ENCODE measurements around the gene MPPED1. TPM values are rescaled to one million over a fixed set of nuclear protein-coding genes. Genes with fewer than 3 reads are reported as not detected.

The MPPED1 gene
- total RNA-seq, 1 donor from 2014 or later, result not detected

DNA sequence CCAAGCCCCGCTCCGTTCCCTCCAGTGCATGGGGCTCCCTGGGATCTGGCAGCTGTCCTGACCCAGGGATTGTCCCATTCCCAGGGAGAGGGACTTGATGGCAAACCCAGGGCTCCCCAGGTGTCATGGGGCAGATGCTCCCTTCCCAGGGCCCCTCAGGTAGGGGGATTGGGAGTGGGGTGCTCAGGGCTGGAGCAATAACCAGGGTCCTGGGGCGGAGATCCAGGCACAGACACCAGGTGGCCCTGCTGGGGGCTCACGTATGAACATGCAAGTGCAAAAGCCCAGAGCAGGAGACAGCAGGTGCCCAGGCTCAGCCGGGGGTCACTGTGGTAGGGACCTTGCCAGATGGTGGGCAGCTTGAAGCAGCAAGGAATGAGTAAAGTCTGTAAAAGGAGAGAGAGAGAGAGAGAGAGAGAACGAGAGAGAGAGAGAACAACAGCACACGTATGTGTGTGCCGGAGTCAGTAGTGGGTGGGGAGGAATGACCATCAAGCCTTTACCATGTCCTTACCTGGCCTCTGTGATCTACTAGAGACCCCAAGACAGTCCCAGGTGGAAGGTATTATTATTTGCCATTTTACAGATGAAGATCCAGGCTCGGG lies 19.3 kb upstream of the MPPED1 start:
- no peak for DNase-seq (ENCODE audit: low read depth, low spot score)

DNA sequence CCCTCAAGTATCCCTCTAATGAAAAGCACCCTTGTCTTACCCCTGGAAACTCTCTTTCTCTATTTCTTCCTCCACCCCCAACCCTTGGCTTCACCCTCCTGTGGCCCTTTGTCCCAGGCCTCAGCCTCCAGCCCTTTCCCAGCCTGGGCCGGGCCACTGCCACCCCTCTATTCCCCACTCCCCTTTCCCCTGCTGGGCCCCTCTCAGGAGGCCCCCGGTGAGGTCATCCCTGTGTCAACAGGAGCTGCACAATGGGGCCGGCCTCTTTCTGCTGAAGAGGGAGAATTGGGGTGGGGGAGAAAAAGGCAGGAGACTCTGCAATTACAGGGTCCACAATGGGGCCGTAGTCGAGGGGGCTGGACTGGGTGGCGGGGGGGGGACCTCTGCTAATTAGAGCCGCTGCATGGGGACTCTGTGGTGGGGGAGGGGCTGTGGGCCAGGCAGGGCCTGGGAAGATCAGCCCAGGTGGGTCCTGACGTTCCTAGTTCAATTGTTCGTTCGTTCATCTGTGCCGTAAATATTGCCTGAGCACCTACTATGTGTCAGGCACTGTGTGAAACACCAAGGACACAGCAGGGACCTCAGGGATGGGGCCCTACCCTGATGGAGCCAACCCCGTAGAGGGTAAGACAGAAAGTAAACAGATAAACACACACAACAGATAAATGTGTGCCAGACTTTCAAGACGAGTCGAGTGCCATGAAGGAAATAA lies 18.5 kb upstream of the MPPED1 start:
- no peak for DNase-seq (ENCODE audit: low read depth, low spot score)

DNA sequence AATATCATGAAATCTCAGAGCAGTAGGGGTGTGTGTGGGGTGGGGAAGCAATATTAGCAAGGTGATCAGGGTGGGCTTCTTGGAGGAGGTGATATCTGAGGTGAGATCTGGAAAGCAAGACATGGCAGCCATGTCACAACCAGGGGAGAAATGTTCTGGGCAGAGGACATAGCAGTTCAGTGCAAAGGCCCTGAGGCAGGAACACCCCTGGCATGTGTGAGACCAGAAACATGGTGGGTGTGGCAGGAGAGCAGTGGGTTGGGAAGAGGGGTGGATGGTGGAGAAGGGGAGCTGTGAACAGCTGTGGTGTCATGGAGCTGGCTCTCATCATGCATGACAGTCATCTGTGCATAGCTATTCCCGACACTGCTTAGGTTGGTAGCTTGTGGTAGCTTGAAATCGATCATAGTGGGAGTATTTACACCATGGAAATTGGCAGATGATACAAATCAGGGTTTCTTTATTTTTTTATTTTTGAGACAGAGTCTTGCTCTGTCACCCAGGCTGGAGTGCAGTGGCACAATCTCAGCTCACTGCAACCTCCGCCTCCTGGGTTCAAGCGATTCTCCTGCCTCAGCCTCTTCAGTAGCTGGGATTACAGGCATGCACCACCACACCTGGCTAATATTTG lies 17.9 kb upstream of the MPPED1 start:
- no peak for DNase-seq (ENCODE audit: low read depth, low spot score)

DNA sequence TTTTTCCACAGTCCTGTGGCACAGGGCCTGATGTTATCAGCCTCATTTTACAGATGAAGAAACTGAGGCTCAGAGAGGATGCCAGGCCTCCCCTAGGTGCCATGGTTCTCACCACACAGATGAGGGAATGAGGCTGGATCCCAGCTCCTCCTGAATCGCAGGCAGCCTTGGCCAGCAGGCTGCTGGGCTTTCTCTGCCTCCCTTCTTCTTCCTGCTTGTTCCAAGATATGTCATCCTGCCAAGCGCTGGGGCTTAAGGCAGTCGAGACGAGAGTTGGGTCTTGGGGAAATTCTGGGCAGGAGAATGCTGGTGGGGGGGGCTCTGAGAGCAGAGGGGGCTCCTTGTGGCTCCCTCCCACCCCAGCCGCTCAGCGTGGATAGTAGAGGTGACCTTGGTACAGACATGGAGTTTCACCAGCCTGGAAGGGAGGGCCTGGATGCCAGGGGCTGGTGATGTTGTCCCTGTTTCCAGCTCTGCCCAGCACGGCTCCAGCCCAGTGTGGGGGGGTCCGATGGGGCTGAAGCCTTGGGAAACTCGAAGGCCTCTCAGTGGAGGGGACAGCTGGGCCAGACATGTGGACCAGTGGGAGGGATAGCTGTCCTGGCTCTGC lies 16.6 kb upstream of the MPPED1 start:
- no peak for DNase-seq (ENCODE audit: low read depth, low spot score)

DNA sequence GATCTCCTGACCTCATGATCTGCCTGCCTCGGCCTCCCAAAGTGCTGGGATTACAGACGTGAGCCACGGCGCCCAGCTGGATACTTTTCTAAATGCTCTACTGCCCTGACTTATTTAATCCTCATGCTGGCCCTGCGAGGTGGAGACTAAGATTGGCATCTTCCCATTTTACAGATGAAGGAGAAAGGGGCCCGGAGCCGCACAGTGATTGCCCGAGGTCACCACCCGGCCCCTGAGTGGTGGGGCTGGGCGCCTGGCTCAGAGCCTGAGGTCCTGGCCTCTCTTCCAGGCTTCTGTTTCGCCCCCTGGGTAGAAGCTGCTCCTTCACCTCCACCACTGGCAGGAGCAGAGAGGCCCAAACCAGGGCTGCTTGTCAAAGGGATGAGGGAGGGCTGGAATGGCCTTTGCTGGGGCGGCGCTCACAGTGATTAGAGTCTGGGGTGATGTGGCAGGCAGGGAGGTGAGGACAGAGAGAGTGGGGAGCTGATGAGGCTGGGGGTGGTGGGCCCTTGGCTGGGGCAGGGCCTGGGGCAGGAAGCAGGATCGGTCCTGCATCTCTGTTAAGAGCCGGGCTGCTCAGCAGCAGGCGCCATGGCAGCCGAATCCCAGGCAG lies 15.4 kb upstream of the MPPED1 start:
- no peak for DNase-seq (ENCODE audit: low read depth, low spot score)

DNA sequence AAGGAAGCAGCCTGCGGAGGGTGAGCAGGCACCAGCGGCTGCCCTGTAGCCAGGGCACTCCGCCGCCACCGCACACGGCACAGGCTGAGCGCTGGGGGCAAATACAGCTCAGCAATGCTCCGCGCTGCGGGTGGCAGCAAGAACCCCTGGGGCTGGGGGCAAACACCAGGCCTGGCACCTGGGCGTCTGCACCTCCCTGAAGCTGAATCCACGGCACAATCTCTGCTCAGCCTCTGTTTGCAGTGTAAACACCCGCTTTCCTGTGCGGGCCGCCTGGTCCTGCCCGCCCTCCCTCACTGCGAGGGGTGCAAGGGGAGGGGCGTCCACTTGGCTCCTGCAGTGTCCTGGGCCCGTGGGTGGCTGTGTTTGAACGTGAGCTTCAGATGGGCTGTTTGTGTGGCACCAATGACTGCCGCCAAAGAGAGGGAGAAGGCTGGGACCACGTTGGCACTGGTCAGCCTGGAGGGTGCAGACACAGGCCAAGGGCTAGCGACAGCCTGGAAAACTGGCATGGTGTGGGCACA lies 14.8 kb upstream of the MPPED1 start:
- DNase-seq (ENCODE audit: low read depth, low spot score), result no peak

DNA sequence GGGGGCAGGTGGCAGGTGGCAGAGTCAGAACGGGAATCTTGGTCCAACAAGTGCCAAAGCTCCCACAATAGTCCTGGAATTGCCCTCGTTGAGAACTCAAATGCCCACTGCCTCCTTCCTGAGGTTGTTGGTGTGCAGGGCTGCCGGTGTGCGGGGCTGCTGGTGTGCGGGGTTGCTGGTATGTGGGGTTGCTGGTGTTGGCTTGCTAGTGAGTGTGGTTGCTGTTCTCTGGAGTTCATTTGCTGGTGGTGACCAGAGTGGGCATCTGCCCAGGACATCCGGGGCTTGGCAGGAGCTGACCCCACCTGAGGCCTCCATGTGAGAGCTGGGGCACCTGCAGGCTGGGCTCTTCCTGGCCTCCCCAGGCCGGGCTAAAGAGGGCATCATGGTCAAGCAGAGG lies 14.0 kb upstream of the MPPED1 start:
- DNase-seq (ENCODE audit: low read depth, low spot score), result no peak

DNA sequence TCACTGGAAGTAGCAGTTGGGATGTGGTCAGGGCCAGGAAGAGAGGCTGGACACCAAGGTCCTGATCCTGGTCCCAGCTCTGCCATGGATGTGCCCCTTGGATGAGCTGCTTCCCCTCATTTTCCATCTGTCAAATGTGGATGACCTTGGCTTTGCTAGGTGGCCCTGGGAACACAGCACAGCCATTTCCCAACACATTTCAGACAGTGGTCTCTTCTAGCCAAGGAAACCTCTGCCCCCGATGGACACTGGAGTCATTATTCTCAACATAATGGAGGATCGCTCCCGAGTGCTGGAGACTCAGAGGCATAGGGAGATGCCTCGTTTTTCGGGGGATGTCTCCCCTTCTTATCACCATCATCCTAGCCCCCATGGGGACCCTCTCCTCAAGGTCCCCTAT lies 13.6 kb upstream of the MPPED1 start:
- DNase-seq (ENCODE audit: low read depth, low spot score), result no peak

DNA sequence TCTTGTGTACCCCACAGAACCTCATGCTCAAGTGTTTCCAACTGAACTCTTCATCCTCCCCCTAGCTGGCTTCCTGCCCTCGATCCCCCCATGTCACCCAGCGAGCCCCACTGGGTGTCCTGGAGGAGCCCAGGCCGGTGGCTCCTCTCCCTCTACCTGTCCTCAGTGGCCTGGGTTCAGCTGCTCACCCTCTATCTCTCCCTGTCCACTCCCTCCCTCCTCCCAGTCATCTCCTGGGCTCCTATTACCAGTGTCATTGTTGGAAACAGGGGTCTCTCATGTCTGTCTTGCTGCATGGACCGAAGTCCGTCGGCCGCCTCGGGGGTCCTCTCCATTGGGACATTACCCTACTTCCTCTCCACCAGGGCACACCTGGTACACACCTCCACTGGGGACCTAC lies 12.9 kb upstream of the MPPED1 start:
- DNase-seq (ENCODE audit: low read depth, low spot score), result no peak

DNA sequence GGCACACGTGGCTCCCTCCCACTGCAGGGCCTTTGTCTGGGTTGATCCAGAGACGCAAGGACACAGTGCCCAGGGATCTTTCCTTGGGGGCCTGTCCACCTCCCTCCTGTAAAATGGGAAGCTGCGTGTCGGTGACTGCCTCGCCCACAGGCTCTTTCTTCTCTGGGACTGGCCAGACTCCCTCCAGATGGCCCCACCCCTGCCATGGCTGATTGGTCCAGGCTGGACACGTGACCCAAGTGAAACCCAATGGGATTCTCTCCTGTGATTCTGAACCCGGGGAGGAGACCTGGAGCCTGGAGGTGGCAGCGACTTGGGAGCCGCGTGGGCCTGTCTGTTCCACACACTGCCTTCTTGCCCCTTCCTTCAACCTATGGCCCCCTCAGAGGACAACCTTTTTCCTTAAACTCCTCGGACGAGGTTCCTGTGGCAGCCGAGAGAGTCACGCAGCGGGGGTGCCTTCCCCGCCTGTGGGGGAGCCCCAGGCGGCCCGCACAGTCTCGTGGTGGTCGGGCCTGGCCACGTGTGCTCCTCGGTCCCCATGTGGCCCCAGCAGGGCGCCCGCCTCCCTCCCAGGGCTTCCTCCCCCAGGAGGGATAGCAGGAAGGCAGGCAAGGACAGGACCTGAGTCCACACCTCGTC lies 12.4 kb upstream of the MPPED1 start:
- DNase-seq (ENCODE audit: low read depth, low spot score), result no peak

DNA sequence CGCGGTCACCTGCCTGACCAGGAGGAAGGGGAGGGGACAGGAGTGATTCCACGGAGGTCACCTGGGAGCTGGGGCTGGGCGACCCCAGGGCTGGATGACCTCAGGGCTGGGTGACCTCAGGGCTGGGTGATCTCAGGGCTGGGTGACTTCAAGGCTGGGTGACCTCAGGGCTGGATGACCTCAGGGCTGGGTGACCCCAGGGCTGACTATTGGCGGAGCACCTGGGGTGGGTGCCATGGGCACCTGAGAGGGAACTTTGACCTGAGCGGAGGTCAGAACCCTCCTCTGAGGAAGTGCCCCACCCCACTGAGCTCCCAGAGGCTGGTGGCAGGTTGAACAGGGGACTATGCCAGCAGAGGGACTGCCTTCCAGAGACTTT lies 11.8 kb upstream of the MPPED1 start:
- no peak for DNase-seq (ENCODE audit: low read depth, low spot score)

DNA sequence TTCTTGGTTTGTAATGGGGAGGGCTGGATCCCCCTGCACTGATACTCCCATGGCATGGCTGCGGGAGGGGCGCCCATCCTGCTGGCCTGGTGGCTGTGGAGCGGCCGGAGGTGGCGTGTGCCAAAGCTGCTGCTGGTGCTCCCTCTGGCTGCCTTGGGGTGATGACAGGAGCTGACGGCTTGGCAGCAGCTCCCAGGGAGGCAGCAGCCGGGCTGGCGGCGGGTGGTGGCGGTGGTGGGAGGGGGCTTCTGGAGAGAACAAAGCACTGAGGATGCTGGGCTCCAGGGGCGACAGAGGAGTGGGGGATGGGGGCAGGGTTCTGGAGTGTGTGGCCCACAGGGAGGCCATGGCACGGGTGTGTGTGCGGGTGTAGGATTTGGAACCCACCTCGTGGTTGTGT lies 11.4 kb upstream of the MPPED1 start:
- no peak for DNase-seq (ENCODE audit: low read depth, low spot score)

DNA sequence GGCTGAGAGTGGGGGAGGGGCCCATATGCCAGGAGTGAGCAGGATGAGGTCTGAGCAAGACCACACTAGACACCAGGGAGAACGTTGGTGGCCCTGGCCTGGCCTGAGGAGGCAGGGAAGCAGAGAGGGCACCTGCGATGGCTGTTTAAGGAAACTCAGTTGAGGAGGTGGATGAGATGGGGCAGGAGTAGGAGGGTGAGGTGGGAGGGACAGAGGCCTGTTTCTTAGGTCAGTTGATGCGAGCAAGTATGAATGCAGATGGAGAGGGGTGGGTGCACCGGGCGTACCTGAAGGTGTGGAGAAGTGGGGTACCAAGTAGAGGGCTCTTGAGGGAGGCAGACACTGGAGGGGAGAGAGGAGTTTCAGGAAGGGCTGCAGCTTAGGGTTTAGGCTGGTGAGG lies 10.6 kb upstream of the MPPED1 start:
- no peak for DNase-seq (ENCODE audit: low read depth, low spot score)

DNA sequence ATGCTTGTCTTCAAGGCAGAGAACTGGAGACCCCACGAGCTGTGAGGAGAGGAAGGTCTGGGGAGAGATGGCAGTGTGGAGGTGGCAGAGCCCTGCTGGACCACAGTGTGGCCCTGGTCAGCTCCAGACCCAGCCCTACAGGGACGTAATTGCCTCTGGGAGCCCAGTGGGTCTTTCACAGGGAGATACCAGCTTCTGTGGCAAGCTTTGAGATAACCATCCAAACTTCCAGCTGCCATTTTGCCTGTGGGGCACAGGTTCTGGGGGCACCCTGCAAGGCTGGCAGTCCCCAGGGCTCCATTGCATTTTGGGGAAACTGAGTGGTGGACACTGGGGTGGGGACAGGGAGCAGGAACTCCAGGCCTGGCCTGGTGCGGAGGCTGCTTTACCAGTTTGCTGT lies 10.2 kb upstream of the MPPED1 start:
- DNase-seq (ENCODE audit: low read depth, low spot score), result no peak

DNA sequence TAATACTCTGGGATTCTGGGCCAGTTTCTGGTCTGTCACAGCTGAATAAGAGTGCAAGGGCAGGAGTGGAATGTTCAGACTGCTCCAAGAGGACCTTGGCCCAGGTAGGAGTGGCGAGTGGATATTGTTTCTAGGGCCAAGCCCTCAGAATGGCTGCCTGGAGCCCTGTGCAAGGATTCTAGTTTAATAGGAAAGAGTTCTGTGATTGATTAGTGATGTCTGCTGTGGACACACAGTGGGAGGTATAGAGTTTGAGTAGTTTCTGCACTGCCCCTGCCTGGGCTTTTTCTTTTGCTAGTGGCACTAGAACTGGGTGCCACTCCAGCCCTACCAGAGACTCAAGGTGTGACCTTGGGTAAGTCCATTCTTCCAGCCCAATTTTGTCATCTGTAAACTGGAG lies 9.7 kb upstream of the MPPED1 start:
- no peak for DNase-seq (ENCODE audit: low read depth, low spot score)

DNA sequence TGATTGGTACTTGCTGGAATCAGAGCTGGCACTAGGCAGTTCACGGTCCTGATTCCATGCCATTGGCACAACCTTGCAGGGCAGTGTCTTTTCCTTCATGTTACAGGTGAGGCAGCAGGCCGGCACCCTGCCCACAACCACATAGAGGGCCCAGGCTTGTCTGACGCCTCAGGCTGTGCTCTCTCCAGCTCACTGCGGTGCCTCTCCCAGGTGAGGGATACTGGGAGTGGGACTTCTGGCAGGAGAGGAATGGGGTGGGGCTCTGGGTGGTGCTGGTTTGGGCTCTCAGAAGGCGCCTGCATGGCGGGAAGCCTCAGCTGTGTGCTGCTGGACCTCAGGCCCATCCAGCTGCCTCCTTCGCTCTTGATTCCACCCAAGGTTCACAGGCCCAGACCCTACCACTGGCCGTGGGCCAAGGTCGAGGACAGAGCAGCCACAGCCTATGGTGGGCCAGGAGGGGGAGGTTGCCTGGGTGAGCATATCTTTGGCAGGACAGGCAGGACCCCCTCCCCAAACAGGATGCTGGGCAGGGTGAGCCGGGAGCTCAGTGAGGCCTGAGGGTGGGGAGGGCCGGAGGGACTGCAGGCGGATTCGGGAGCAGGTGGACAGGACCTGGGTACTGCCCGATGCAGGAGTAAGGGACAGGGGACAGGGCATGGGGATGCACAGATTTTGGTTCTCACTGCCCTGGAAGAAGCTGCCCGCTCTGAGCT lies 7.0 kb upstream of the MPPED1 start:
- DNase-seq (ENCODE audit: low read depth, low spot score), result no peak

DNA sequence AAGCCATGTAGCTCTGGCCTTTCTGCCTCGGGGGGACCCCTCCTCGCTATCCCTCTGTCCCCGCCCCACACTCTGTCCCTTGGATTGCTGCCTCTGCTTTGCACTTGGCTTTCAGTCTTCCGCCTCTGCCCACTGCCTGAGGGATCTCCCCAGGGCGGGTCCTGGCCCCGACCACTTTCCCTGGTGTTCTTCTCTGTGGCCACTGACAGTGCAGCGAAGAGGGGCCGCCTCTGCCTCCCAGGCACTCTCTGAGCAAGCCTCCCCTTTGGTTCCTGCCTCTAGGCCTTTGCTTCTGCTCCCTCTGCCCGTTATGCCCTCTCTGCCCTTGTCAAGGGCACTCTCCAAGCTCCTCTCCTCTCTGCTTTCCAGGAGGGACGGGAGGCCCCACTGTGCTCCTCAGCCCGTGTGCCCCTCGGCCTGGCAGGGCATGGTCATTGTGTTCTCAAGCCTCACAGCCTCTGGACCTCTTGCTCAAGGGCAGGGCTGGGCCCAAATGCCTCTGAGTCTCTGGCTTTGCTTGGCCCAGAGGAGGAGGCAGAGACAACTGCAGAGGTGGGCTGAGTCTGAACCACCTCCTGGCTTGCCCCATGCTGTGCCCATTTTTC lies 5.5 kb upstream of the MPPED1 start:
- DNase-seq (ENCODE audit: low read depth, low spot score), result no peak

DNA sequence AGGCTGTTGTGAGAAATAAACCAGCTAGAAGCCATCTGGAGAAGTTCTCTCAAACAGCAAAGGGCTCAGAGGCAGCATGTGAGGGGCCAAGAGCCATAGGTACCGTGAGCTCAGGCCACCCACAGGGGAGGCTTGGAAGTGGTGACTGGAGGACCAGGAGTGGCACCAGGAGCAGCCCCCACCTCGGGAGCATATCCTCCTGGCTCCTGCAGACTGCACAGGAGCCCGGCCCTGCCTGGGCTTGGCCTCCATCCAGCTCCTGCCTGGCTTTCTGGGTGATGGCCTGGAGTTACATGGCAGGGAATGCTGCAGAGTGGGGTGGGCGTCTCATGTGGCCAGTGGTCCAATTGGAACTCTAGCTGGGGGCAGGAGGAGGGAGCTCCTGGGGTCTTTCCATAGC lies 4.2 kb upstream of the MPPED1 start:
- no peak for DNase-seq (ENCODE audit: low read depth, low spot score)

DNA sequence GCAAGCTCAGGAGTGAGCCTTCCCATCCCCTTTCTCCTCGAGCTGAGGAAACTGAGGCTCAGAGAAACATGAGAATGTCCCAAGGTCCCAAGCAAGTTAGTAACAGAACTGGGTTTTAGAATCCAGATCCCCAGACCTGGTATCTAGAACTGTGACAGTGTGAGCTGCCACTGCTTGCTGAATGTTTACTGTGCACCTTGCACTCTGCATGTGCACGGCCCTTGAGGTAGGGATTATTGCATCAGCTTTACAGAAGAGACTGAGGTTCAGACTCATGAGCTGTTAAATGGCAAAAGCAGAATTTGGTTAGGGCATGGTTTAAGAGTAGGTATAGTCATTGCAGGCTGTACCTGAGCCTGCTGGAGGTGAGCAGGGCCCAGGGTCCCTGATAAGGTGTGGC lies 3.8 kb upstream of the MPPED1 start:
- DNase-seq (ENCODE audit: low read depth, low spot score), result no peak

DNA sequence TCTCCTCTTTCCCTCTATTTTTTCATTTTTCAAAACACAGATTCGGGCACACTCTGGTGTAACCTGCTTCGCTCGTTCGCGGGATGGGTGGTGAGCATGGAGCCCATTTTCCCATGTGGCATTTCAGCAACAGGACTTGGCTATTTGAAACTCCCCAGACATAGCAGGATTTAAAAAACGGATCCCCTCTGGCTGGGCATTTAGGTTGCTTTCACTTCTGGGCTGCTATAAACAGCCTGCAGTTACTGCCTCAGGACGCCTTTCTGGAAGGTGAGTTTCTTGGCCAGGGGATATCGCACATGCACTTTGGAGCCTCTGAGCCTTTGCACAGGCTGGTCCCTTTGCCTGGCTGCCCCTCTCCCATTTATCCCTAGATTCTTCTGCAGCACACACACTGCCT lies 2.8 kb upstream of the MPPED1 start:
- no peak for DNase-seq (ENCODE audit: low read depth, low spot score)

DNA sequence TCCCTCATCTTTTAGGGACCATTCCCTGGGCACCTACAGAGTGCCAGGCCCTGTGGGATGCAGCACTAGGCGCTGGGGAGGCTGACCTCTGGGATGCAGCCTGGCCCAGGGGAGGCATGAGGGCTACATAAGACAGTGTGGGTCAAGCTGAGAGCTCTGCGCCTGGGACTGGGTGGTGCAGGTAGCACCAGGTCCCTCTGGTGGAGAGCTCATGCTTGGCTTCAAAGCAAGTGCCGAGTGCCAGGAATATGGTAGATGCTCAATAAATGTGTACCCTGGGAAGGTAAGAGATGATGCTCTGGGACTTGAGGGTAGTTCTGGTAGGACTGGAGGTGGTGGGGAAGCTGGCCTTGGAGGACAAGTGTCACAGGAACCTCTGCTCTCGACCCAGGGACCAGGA lies 2.0 kb upstream of the MPPED1 start:
- no peak for DNase-seq (ENCODE audit: low read depth, low spot score)
